GM21576 (cell line): Measurements from ENCODE around the gene PEDS1.
"Not testable (repeated sequence)": the region's sequence is repeated elsewhere in the genome, so short reads cannot be mapped to it uniquely, and the experiment has no call there.

ENCODE experiments used
- ATAC-seq: cut with Tn5 transposase; IDR thresholded peaks from one replicate; pipeline ENCODE4 v1.9.1; 2021; ENCODE audit warnings: mild to moderate bottlenecking, moderate library complexity; ENCODE audit not compliant: unreplicated experiment

The PEDS1 gene

DNA sequence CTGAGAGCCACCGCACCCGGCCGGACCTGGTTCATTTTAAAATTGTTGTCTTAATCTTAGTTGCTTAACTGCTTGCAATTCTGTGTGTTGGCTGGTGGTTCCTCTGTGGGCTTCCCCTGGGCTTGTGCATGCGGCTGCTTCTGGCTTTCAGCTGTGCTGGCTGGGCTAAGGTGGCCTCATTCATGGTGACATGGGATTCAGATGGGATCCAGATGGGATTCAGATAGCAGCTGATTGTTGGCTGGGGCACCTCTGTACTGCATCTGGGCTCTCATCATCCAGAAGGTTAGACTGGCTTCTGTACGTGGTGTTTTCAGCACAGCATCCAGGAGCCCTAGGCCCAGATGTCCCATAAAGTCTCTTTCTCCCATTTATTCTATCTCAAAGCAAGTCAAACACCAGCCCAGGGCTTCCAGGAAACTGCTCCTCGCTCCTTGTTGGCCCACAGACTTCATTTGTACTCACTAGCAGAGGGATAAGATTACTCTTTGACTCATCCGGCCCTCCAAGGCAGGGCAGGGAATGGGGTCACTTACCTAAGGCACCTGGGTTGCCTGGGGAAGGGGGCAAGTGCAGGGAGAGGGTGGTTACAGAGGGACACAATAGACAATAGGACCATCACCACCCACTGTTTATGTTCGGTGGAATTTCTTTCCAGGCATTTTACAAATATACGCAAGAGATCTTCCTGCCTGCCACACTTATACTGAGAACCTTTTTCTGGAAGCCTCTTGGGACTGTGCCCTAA is 10.2 kb upstream of the PEDS1 start:
- no peak for ATAC-seq

DNA sequence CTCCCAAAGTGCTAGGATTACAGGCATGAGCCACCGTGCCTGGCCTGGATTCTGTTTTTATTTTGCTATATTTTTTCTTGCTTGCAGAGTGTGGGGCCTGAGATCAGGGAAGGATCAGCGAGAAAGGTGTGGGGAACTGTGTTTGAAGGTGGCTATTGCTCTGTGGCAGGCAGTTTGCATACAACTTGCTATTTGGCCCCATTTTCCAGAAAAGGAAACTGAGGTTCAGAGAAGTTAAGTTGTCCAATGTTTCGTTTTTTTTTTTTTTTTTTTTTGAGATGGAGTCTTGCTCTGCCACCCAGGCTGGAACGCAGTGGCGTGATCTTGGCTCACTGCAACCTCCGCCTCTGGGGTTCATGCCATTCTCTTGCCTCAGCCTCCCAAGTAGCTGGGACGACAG is 8.0 kb upstream of the PEDS1 start:
- not testable (repeated sequence) for ATAC-seq

DNA sequence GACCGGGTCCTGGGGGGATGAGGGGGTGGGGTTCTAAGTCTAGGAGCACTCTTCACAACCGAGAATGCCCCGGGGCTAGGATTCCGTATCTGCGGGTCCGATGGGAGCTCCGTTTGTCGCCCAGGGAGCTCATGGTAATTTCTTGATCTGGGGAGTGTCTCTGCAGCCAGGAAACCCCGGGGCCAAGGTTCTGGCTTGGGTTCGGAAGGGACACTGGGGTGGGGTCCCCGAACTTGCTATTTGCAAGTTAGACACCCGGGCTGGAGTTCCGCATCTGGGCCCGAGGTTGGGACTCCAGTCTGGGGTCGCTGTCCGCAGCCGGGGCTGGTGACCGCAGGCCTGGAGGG is 397 bp downstream of the PEDS1 start:
- ATAC-seq = no peak

DNA sequence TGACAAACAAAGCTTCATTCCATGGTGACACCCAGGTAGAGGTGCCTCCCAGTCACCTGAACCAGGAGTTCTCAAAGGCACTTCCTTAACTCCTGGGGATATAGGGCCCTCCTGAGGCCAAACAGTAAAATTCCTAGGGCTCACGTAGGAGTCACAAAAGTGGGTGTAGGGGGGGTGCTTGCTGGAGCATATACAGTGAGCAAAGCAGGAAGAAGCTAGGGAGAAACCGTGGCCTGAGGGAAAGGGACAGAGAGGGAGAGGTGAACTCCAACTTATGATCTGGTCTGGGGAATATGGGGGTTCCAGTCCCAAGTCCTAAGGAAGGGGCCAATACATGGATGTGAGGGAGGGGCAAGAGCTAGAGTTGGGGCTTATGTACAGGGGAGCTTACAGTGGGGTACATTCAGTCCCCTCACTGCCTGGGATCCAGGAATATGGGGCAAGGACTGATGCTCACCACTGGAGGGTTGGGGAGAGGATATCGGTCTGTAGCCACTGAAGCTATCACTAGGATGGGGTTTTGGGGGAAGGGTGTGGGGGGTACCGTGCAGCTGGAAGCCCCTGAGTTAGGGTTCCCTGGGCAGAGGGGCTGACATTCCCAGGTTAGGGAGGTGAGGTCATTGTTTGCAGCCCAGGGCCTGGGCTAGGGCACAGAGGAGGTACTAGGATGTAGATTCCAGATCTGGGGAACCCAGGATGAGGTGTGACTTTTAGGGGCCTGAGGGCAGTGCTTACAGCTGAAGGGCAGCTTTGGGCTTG is 950 bp downstream of the PEDS1 start:
- ATAC-seq = no peak

DNA sequence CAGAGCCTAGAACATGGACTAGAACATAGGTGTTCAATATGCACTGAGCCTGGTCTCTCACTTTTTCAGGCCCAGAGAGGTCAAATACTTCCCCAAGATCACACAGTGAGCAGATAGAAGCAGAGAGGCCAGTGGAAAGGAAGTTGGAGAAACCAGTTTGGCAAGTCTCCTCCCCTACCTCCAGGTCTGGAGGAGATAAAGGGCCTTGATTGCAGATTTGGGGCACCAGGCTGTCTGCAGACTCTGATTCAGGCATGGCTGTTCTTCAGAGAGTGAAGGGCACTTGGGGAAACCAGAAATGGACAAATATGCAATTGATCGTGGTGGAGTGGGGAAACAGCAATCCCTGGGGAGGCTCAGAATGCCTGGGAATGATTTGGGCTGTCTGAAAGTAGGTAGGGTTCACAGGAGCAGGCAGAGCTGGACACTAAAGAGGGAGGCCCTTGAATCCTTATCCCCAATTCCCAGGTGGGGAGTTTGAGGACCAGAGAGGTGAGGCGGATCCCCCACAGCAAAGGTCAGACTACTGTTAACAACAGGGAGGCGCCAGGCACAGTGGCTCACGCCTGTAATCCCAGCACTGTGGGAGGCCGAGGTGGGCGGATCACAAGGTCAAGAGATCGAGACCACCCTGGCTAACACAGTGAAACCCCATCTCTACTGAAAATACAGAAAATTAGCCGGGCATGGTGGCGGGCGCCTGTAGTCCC is 2.3 kb downstream of the PEDS1 start:
- no peak for ATAC-seq

DNA sequence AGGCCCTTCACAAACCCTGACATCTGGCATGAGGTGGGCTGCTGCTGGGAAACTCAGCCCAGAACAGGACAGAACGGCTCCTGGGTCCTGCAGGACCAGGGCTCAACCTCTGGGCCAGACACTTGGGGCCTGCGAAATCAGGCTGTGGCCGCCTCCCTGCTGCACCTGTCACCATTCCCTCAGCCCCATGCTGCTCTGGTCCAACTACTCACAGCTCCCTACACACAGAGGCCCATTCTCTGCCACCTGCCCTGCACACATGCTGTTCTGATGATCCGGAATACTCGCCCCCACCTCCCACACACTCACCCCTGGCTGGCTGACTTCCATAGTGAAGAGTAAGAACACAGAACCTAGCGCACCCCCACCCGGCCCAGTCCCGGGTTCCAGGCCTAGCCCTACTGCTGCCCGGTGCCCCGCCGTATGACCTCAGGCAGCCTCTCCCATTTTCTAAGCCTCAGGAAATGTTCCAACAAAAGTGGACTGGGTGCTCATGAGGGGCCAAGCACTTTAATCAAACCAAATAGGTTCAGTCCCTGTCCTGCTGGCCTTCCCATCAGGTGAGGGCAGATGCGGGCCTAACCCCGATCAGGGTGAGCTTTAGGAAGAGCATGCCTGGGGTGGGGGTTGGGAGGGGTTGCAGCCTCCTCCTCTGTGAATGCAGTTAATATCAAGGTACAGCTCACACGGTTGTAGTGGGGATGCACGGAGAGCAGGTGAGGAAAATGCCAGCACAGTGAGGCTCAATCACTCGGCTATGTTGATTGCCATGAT is 3.9 kb downstream of the PEDS1 start:
- ATAC-seq = no peak

DNA sequence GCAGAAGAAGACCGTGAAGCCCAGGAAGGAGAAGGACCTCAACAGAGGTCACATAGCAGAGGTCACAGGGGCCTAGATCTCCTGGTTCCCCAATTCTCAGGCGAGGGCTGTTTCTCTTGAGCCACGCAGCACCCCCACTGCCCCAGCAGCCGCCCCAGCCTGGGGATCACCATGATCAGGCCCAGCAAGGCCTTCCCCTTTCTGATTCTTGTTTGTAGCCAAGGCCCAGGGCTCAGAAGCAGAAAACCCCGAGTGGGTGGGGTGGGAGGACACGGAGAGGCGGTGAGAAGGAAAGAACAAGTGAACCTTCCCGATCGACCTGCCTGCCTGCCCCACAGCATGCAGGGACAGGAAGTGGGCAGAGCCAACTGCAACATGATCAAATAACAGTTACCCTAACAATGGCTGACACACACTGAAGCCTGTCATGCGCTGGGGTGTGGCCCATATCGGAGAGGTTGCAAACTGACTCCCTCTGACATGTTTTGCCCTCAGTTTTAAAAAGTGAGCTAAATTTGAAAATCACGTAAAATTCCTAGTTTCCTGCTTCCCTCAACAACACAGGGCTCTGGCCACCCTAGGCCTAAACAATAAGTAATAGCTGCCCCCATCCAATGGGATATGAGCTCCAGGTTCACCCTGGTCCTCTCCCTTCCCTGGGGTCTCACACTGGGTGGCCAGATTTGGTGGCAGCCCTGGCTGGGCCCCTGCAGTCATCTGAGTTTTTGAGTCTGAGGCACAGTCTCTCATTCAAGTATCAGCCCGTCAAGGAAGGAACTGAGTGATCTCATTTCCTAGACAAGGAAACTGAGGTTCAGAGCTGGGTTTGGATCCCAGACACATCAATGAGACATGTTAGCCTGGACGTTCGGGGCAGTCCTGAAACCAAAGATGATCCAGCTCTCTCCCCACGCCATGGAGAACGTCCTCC is 6.5 kb downstream of the PEDS1 start:
- no peak for ATAC-seq

DNA sequence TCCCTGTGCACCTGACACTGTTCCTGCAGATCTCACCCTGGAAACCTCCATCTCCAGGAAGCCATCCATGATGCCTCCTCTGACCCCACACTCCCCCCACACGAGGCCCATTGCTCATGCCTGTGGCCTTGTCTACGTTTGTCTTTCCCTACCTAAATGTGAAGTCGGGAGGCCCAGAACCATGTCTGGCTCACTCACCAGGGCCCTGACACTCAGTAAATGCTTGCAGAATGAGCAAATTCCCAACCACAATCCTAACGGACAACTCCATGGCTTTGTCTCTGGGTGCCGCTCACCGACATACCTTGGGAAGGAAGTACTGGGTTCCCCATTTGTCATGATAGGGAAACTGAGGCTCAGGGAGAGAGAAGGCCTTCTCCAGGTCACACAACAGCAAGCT is 7.3 kb downstream of the PEDS1 start:
- ATAC-seq = no peak

DNA sequence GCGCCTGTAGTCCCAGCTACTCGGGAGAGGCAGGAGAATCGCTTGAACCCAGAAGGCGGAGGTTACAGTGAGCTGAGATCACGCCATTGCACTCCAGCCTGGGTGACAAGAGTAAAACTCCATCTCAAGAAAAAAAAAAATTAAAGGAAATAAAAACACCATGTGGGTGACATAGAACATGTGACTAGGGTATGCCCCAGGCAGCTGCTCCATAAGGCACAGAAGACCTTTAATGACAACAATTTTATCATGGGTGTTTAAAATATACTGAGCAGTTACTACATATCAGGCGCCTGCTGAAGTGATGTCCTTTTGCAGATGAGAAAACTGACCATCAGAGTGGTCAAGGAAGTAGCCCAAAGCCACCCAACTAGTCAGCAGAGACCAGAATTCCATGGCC is 8.0 kb downstream of the PEDS1 start:
- no peak for ATAC-seq

DNA sequence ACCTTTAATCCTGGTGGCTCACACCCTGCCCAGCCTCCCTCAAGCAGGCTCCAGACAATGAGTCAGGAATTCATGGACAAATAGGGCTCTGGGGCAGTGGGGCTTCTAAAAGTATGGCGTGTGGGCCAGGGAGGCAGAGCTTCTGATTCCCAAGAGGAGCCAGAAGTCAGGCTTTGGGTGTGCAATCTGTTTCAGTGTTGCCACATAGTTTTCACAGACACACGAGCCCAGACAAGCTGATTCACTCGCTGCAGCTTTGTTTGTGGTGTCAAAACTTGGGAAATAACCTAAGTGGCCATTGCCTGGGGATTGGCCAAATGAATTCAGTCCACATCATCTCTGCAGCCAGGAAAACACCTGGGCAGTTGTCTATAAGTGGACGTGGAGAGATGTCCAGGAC is 9.2 kb downstream of the PEDS1 start:
- ATAC-seq = no peak

DNA sequence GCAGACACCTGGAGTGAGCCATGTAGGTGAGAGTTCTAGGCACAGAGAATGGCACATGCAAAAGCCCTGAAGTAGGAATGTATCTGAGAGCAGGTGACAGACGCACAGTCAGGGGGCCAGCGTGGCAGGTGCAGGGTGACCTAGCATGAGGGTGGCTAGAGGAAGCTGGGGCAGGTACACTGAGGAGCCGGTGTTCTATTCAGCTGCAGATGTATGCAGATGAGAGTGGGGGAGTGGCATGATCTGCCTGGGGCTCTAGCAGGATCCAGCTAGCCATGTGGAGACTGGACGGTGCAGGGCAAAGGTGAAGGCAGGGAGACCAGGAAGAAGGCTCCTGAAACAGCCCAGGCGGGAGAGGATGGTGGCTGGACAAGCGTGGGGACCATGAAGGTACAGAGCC is 10.7 kb downstream of the PEDS1 start:
- ATAC-seq = no peak

DNA sequence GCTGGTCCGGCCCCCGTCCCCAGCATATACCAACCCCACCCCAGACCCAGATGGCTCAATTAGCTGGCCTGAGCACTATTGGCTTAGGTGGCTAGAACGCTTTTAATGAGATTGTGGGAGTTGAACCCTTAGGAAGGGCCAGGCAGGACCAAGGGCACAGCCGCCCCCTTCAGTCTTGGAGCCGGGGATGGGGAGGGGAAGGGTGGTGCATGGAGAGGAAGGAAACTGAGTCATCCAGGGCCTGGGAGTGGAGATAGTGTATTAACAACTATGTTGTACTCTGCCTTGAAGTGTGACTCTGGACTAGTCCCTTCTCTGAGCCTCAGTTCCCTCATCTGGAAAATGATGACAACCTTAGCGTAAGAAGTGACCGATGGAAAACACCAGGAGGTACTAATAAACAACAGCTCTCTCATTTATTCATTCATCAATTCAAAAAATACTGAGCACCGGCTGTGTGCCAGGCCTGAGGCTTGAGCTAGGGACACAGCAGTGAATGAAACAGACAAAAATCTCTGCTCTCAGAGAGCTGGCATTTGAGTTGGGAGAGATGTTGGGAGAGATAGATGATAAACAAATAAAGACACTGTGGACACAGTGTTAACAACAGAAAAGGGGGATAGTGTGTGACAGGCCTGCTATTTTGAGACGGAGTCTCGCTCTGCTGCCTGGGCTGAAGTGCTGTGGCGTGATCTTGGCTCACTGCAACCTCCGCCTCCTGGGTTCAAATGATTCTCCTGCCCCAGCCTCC is 11.5 kb downstream of the PEDS1 start:
- ATAC-seq = no peak

DNA sequence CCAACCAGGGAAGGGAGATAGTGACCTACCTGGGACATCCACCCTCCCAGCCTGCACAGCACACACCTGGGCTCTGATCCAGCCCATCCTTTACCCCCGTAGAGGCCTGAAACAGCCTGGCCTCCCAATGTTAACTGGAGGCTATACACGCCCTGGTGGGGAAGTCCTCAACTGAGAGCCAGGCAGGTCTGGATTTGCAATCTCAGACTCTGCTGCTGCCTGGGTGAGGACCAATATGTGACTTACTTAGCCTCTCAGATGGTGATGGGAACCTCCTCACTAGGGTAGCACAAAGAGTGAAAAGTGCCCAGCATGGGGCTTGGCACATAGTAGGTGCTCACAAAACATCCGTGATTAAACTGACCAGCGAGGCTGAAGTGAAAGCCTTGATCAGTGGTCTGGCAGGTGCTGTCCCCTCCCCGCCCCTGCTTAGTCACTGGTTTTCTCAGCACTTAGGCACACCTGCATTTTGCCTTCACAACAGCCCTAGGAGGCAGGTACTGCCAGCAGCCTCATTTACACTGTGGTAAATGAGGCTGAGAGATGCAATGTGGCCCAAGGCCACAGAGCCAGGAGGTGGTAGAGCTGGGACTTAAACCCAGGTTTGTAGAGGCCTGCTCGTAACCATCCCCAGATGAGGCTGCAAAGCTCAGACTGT is 12.4 kb downstream of the PEDS1 start:
- ATAC-seq = no peak

DNA sequence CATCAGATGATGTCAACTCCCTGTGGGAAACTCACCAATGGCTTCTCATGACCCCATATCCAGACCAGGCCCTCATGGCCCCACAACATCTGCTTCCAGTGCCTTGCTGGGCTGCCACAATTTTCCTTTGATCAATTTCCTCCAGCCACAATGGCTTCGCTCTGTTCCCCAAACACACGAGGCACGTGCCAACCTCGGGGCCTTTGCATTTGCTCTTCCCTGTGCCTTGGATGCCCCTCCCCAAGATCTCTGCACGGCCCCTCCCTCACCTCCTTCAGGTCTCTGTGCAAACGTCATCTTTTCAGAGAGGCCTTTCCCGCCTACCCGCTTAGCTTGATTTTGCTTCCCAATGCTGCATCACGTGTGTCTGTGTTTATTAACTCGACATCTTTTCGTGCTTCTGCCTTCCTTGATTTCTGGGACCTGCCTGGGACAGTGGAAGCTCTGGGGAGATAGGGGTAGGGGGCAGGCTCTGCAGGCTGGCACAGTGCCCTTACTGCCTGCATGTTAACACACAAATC is 13.1 kb downstream of the PEDS1 start:
- no peak for ATAC-seq

DNA sequence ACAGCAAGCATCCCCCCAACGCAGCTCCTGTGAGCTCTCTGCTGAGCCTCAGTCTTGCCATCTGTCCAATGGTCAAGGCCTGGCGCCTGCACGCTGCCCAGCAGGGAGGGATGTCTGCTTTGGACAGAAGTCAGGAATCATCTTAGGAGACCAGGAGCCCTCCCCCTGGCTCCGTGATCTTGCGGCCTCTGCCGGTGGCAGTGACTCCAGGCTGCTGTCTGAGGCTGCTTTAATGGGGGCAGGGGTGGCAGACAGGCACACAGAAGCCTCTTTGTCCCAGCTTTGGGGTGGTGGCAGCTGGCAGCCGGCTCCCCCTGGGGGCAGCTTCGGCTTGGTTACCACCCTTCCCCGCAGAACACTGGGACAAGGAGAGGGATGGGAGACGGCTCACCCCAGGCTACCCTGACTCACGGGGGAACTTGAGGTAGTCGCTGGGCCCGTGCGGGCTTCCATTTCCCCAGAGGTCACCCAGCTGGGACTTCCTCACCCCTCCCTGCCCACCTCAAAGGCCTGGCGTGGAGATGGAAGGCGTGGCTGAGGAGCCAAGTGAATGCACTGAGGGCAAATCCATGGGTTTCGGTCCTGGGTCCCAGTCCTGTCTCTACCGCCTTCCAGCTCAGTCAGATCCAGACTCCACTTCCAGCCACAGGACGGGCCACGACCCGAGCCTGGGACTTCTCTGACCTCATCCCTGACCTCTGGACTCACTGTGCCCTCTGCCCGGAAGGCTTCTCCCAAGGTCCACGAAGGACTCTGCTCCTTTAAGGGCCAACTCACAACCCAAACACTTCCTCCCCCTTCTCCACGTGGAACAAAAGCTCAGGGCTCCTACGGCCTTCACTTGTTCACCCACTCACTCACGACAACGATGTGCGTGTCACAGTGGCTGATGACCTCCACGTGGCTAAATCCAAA is 14.8 kb downstream of the PEDS1 start:
- ATAC-seq = no peak

DNA sequence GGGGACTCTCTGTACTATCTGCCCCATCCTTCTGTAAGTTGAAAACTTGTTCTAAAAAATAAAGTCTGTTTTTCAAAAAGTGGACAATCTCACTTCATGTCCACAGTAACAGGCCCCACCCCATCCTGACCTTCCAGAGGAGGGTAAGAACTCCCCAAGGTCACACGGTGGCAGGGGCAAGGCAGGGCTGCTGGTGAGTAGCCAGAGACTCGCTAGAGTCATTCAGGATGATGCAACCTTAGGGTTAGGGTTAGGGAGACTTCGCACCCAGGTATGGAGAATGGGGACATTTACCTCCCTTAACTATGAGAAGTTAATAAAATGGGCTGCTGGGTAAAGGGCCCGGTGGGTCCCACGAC is 15.4 kb downstream of the PEDS1 start:
- no peak for ATAC-seq

DNA sequence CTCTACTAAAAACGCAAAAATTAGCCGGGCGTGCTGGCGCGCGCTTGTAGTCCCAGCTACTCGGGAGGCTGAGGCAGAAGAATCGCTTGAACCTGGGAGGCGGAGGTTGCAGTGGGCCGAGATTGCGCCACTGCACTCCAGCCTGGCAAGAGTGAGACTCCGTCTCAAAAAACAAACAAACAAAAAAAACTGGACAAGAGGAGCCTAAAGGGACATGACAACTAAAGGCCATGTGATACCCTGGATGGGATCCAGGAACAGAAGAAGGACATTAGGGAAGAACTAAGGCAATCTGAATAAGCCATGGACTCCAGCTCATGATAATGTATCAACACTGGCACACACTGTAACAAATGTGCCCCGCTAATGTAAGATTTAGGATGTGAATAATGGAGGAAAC is 15.8 kb downstream of the PEDS1 start:
- ATAC-seq = not testable (repeated sequence)
